GM21576 (cell line): Measurements from ENCODE around the gene RPRM.
A peak's percentile ranks its signal among the peaks of the same experiment; 100 is the strongest.
"Not testable (repeated sequence)": the region's sequence is repeated elsewhere in the genome, so short reads cannot be mapped to it uniquely, and the experiment has no call there.

Experiments
- ATAC-seq: cut with Tn5 transposase; IDR thresholded peaks from one replicate; pipeline ENCODE4 v1.9.1; 2021; ENCODE audit warnings: mild to moderate bottlenecking, moderate library complexity; ENCODE audit not compliant: unreplicated experiment

The RPRM gene

DNA sequence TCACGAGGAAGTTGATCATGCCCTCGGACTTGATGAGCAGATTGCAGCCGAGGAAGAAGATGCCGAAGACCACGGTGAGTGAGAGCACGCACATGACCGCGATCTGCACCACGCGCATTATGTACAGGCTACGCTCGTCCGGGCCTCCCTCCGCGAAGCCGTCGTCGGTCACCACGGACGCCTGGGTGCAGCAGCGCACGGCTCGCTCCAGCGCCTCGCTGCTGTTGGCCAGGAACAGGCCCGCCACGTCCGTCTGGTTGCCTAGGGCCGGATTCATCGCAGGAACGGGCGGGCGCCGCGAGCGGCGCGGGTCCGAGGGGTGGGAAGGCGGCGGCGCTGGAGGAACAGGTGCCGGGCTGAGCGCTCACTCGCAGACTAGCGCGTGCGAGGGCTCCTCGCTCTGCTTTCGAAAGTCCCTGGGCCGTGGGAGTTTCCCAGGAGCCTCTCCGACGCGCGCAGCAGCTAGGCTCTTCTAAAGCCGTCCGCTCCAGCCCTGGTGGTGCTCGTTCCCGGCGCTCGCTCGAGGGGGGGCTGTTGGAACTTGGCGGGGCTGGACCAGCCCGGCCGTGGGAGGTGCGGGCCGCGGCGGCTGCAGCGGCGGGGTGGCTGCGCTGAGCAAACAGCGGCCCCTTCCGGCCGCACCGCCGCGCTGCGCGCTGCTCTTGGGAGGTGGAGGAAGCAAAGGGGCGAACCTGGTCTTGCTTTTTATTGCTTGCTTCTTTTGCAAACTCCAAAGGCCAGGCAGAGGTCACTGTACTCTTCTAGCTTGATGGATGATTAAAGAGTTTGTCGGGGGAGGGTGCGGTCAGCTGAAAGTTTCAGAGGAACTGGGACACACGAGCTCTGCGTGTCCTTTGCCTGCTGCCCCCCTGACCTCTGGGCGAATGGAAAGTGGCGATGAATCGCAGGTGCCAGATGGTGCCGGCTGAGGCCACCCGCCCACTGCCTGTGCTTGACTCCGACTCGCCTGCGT, at the start of gene RPRM:
RPRM (minus strand) TSS at position 474 of the 973 bp plus-strand sequence; CDS start at position 277, 197 bp downstream.
- ATAC-seq, result peak; percentile 88

GRCh38 chr2:153519257-153519875, 40.8 kb upstream of the RPRM start:
- ATAC-seq, result peak; percentile 49

DNA sequence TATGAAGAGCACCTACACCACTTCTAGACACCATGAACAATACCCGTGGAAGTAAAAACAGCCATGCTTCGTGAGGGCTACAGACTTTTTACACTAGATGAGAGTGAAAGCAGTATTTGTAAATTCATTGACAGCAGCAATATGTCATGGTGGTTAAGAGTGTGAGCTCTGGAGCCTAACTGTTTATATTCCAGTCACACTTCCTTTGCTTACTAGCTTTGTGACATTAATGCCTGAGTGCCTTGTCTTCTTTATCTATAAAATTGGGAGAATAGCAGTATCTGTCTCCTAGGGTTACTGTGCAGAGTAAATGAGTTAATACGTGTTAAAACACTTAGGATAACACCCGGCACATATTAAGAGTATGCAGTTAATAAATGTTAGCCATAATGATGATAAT, 33.8 kb upstream of the RPRM start:
- ATAC-seq, result no peak

DNA sequence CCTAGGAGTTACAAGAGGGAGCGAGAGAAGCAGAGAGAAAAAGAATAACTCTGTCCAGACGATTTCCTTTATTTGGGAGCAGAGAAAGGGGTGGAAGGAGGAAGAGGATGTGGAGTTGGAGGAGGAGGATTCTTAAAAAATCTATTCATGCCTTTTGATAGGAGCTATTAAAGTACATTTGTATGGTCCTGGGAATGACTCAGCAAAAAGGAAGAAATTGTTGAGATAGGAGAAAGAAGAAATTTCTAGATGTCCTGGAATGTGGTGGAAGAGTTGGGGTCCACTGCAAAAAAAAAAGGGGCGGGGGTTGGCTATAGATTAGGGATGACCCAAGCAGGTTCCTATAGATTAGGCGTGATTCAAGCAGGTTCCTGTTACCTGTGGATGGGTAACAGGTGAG, 32.4 kb upstream of the RPRM start:
- ATAC-seq, result no peak

DNA sequence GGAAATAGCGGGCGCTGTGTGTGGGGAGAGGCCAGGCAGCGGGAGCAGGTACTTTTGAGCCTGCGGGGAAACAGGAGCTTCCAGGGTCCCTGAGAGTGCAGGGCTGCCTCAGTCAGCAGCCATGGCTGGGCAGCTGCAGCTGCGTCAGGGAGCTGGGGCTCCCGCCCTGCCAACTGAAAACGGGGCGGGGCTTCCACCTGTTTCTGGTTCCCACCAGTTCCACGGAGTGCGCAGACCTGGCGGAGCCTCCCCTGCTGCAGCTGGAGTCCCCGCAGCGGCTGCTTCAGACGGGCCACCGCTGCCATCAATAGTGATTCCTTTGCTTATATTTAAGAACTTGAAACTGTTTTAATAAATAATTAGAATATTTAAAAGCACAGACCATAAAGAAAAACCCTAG, 30.6 kb upstream of the RPRM start:
- no peak for ATAC-seq

- ATAC-seq, result not testable (repeated sequence)
Measured at GRCh38 chr2:153506499-153506898, 27.9 kb upstream of the RPRM start.

DNA sequence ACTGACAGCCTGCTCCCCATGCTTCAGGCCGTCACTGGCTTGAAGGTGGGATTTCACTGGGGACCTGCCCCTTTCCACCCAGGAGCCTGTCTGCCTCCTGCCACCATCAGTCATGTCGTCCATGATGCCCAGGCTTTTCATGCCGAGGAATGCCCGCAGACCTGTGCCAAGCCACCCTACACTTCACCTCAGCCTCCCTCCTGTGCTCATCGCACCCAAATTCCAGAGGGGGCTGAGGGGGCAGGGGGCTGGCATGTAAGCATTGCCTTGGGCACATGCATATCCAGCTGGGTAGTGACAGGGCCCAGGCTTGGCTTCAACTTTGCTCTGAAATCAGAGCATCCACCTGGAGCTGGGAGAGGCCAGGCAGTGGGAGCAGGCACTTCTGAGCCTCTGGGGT, 20.9 kb upstream of the RPRM start:
- no peak for ATAC-seq

- ATAC-seq, result no peak
Measured at GRCh38 chr2:153497938-153498629, 19.5 kb upstream of the RPRM start.

- ATAC-seq, result no peak
Measured at GRCh38 chr2:153495725-153496124, 17.2 kb upstream of the RPRM start.

DNA sequence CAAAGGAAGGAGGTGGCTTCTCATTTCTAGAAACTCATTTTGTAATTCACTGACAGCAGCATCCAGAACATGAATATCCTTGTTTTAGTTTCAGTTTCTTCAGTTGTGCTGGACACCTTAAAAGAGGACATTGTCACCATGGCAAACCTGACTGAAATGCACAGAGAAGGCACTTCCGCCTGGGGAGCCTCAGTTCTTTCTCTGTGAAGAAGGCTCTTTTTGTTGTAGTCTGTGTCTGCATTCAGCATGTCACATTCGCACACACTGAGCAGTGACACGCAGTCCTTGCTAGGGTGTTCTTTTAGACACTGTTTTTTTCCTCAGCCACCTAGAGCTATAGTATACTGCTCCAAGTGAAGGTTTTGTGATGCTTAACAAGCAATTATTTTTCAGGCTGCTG, 9.5 kb upstream of the RPRM start:
- no peak for ATAC-seq

DNA sequence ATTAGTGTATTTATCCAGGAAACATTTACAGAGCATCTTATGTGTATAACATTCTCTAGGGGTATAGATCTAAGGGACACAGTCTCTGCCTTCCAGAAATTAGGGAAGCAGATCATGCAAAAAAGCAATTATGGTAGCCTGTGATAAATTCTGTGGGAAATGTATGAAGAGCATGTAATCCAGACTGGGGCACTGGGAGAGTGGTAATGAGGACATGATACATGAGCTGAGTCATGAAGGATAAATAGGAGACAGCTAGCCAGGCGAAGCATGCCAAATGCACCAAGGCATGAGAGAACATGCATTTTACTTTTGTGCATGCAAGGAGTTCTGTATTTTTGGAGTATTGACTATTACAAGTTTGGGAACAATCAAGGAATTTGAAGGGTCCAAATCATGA, 8.9 kb upstream of the RPRM start:
- no peak for ATAC-seq

- no peak for ATAC-seq
Measured at GRCh38 chr2:153479573-153479972, 1.0 kb upstream of the RPRM start.

DNA sequence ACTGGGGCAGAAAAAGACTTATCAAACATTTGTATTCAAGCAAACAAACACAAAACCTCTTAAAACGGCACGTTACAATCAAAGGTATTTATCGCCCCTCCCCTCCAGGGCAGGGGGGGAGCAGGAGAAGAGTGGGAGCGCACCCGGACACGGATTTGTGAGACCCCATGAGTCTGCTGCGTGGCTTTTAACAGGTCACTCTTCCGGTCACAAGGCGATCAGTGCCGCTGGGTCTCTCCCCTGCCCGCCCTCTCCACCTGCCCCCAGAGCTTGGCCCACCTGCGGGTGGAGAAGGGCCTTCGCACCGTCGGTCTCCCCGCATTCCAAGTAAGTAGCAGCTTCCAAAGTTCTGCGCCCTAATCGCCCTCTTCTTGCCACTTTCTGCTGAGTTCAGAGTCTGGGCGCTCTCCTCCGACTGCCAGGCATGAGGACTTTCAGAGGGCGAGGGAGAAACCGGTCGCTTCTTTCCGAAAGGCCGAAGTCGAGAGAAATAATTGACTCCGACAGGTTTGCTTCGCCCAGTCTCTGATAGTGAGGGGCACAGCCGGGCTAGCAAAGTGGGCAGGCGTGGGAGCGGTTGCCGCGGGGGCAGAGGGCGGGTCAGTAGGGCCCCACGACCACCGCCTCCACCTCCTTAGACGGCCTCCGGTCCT, 800 bp downstream of the RPRM start:
- ATAC-seq, result no peak

DNA sequence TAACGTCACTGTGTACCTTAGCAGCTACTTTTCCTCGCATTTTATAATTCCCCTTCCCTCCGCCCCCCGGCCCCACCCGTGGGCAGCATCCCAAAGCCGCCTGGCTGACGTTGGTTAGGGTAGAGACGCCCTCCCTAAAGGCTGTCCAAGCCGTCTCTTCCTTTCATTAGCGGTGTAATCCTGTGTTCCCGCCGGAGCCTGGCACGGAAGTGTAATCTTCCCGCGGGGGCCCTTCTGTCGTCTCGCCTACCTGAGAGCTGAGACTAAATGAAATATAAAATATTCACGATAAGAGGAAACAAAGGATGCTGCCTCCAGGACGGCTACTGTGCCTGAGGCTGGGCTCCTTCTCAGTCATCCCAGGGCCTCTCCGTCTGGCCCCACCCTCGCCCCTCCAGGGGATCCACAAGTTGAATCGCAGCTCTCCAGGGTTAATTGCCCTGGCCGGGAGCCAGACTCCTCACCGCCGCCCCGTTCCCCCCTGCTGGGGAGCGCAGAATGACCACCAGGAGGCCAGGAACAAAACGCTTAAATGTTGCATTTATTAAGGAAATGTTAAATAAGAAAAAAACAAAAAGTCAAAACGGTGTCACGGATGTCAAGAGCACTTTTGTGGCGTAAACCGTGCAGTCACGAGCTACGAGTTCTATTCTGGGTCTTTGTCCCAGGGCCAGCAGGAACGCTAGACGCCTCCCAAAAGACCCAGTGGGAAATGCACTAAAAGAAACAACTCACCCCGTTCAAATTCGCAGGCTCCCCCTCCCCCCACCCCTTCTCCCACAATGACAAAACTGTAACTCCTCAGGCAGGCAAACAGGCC, 1.5 kb downstream of the RPRM start:
- ATAC-seq, result no peak

- ATAC-seq, result no peak
Measured at GRCh38 chr2:153476491-153476815, 2.1 kb downstream of the RPRM start.

- ATAC-seq, result no peak
Measured at GRCh38 chr2:153474876-153475435, 3.6 kb downstream of the RPRM start.

GRCh38 chr2:153474407-153474806, 4.2 kb downstream of the RPRM start:
- no peak for ATAC-seq

- ATAC-seq, result no peak
Measured at GRCh38 chr2:153470867-153471266, 7.7 kb downstream of the RPRM start.

- no peak for ATAC-seq
Measured at GRCh38 chr2:153464395-153464794, 14.2 kb downstream of the RPRM start.

- no peak for ATAC-seq
Measured at GRCh38 chr2:153462338-153462859, 16.2 kb downstream of the RPRM start.
